NOMO-1 treated with dmso at 0.1 percent for 144 hours (cell line): ENCODE data around the gene DICER1.

Experiments
- DNase-seq: peaks from one replicate; lab custom pipeline; 2025; ENCODE audit not compliant: unreplicated experiment; lab: John Stamatoyannopoulos, UW

Gene DICER1

GRCh38 chr14:95041477-95042020, 115.8 kb downstream of the DICER1 start:
- DNase-seq = no peak

DNA sequence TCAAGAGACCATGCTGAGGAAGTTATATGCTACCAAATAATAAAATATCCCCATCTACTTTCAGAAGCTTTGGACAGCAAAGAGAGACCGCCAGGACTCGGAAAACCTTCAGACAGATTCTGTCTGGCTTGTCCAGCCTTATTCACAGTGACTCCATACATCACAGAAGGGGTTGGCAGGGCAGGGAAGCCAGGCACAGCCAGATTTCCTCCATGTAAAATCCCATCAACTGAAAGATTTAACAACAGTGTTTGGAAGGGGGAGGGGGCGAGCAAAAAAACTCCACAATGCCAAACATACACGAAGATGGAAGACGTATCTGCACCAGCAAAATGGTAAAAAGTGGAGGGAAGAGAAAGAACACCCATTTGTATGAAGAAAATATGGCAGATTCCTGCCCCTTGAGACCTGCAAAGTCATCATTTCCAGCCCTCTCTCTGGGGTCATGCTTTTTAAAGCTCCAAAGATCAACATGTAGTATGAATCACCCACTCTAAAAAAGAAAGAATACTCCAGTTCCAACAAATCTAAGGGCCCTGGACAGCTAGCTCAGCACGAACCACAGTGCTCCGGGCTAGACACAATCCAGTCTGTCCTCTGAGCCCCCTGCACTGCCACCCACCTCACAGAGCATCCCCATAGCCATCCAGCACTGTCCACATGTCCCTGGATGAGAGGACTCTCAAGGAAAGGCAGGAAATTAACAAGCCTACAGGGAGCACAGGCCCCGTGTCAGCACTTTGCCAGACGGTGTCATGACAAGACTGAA, 116.4 kb downstream of the DICER1 start:
- no peak for DNase-seq

- DNase-seq = no peak
These were observed 117.4 kb downstream of the DICER1 start for GRCh38 chr14:95039993-95040348.

DNA sequence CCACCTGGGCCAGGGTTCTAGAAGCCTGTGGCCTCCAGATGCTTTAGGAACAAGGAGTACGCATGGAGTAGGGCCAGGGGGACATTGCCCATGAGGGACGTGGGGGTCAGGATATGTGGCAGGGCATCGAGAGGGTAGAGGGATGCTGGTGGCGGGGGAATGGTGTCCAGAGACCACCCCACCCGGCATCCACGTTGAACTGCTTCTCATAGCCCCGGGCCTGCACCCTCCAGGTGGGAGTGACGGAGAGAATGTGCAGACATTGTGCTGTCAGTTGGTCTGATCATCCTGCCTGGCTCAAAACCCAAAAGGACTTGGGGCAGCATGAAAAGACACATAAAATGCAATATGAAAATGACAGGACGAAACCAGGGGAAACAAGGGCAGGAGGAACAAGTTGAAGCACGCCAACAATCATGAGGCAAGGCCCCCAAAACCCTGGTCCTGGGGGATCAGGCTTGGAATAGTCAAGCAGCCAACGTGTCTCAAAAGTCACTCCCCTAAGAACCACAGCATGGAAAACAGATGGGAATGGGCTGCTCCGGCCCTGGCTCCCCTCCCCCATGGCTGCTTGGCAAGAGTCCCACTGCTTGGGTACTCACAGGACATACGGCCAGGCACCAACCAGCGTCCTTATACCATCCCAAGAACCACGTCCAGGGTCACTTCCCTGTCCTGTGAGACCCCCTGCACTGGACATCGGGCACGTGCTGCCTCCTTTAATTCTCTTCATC, 117.9 kb downstream of the DICER1 start:
- DNase-seq = no peak

GRCh38 chr14:95038521-95039250, 118.6 kb downstream of the DICER1 start:
- no peak for DNase-seq

GRCh38 chr14:95037273-95037672, 120.1 kb downstream of the DICER1 start:
- no peak for DNase-seq
